Epithelial cell of proximal tubule (primary cell): ENCODE data around the gene UQCRC2. TPM values are rescaled to one million over a fixed set of nuclear protein-coding genes. Genes with fewer than 3 reads are reported as not detected.
"Not testable (repeated sequence)": the region's sequence is repeated elsewhere in the genome, so short reads cannot be mapped to it uniquely, and the experiment has no call there.

Source experiments
- DNase-seq: peaks from one replicate; pipeline ENCODE4 v3.0.0-alpha.2; 2011; ENCODE audit warnings: low read depth
- H3K4me3 ChIP-seq: 2 replicates; pipeline ENCODE4 v1.5.1; 2011; ENCODE audit warnings: low read depth, mild to moderate bottlenecking, low read length
- CTCF ChIP-seq: conservative IDR thresholded peaks from 2 replicates; pipeline ENCODE4 v1.5.1; 2012; ENCODE audit warnings: low read depth, mild to moderate bottlenecking, low read length
- total RNA-seq: library from RNA; depleted of rRNA; stranded (reverse); fragments of >200 nt; gene quantifications from 2 replicates; pipeline ENCODE4 v1.2.3, GENCODE V29; 2015

UQCRC2 gene
- 140 and 163 TPM in 2 replicates for total RNA-seq

GRCh38 chr16:21952793-21953540 lies at the start of gene UQCRC2:
TSS of gene UQCRC2 (plus strand) at chr16:21953361. CDS start at chr16:21953424, 63 bp downstream.
- DNase-seq, result peak; percentile 87
- peak within 1 kb of the TSS; percentile 87 for H3K4me3 ChIP-seq
- no peak for TF ChIP-seq CTCF

- H3K4me3 ChIP-seq, result not testable (repeated sequence)
These were observed 20.5 kb upstream of the UQCRC2 start for GRCh38 chr16:21932650-21933049.

GRCh38 chr16:21933316-21933715 lies 19.8 kb upstream of the UQCRC2 start:
- DNase-seq, H3K4me3 ChIP-seq: not testable (repeated sequence)

More at GRCh38 chr16:21932650-21933049, 20.5 kb upstream of the UQCRC2 start:
- DNase-seq, result not testable (repeated sequence)

- H3K4me3 ChIP-seq, DNase-seq: not testable (repeated sequence)
These were observed 19.4 kb upstream of the UQCRC2 start for GRCh38 chr16:21933790-21934189.

- H3K4me3 ChIP-seq, DNase-seq: not testable (repeated sequence)
These were observed 16.9 kb upstream of the UQCRC2 start for GRCh38 chr16:21936216-21936615.

- TF ChIP-seq CTCF, result no peak
- no peak for DNase-seq
- no peak overlapping the region for H3K4me3 ChIP-seq
These were observed 15.8 kb upstream of the UQCRC2 start for GRCh38 chr16:21937336-21937829.

GRCh38 chr16:21940570-21940969 lies 12.6 kb upstream of the UQCRC2 start:
- no peak for TF ChIP-seq CTCF
- no peak for DNase-seq
- no peak overlapping the region for H3K4me3 ChIP-seq

- TF ChIP-seq CTCF, result no peak
These were observed 9.6 kb upstream of the UQCRC2 start for GRCh38 chr16:21943571-21943970.

GRCh38 chr16:21946889-21947635 lies 6.1 kb upstream of the UQCRC2 start:
- no peak for DNase-seq
- TF ChIP-seq CTCF, result no peak
- no peak overlapping the region for H3K4me3 ChIP-seq

More at GRCh38 chr16:21943571-21943970, 9.6 kb upstream of the UQCRC2 start:
- DNase-seq, result no peak
- no peak overlapping the region for H3K4me3 ChIP-seq
